H4 (cell line): ENCODE measurements around the gene GPR31. TPM values are rescaled to one million over a fixed set of nuclear protein-coding genes. Genes with fewer than 3 reads are reported as not detected.
"Not testable (repeated sequence)": the region's sequence is repeated elsewhere in the genome, so short reads cannot be mapped to it uniquely, and the experiment has no call there.

Experiments
- DNase-seq: peaks from one replicate; pipeline ENCODE4 v3.0.0-alpha.2; 2015; ENCODE audit warnings: low spot score
- total RNA-seq: library from RNA; depleted of rRNA; stranded (reverse); fragments of >200 nt; shearing (Covaris generic); gene quantifications from 2 replicates; pipeline ENCODE4 v1.2.3, GENCODE V29; 2014; rRNA removed

Gene GPR31, protein sequence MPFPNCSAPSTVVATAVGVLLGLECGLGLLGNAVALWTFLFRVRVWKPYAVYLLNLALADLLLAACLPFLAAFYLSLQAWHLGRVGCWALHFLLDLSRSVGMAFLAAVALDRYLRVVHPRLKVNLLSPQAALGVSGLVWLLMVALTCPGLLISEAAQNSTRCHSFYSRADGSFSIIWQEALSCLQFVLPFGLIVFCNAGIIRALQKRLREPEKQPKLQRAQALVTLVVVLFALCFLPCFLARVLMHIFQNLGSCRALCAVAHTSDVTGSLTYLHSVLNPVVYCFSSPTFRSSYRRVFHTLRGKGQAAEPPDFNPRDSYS
- total RNA-seq: not detected in 2 replicates

- DNase-seq: no peak
Measured at GRCh38 chr6:167157863-167158262, at the start of gene GPR31. Gene GPR31, minus strand, starts transcription at chr6:167157980. Its CDS starts 149 bp downstream, at chr6:167157831.

DNA sequence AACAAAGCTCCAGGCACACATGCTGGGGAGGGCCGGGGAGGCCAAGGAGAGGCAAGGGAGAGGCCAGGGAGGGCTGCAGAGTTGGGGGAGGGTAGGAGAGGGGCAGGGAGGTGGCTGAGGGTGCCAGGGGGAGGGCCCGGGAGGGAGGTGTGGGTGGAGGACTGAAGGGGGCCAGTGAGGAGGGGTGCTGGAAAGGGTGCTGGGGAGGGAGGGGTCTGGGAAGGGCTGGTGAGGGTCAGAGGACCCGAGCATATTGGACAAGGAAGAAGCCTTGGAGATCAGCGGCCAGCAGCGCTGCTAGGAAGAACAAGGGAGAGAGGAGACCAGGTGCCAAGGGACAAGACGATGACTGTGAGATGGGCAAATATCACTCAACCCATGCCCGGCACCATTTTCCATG lies 49.7 kb upstream of the GPR31 start:
- DNase-seq: no peak

DNA sequence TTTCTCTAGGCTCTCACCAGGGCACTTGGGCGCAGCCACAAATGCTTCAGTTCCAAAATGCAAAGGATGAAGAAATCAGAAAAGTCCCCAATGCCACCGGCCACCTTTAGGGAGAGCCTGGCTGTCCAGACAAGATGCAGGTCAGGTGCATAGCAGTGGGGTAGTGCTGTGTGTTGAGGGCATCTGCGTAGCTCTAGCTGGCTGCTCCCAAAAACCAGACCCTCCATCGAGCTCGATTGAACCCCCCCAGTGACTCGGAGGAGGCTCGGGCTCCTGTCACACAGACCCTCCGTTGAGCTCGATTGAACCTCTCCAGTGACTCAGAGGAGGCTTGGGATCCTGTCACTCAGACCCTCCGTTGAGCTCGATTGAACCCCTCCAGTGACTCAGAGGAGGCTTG lies 47.5 kb upstream of the GPR31 start:
- not testable (repeated sequence) for DNase-seq

GRCh38 chr6:167204059-167204348 lies 46.2 kb upstream of the GPR31 start:
- DNase-seq: peak; percentile 36

- DNase-seq: not testable (repeated sequence)
Measured at GRCh38 chr6:167203261-167204058, 45.7 kb upstream of the GPR31 start.

GRCh38 chr6:167202613-167203012 lies 44.8 kb upstream of the GPR31 start:
- not testable (repeated sequence) for DNase-seq

- no peak for DNase-seq
Measured at GRCh38 chr6:167200806-167201205, 43.0 kb upstream of the GPR31 start.

DNA sequence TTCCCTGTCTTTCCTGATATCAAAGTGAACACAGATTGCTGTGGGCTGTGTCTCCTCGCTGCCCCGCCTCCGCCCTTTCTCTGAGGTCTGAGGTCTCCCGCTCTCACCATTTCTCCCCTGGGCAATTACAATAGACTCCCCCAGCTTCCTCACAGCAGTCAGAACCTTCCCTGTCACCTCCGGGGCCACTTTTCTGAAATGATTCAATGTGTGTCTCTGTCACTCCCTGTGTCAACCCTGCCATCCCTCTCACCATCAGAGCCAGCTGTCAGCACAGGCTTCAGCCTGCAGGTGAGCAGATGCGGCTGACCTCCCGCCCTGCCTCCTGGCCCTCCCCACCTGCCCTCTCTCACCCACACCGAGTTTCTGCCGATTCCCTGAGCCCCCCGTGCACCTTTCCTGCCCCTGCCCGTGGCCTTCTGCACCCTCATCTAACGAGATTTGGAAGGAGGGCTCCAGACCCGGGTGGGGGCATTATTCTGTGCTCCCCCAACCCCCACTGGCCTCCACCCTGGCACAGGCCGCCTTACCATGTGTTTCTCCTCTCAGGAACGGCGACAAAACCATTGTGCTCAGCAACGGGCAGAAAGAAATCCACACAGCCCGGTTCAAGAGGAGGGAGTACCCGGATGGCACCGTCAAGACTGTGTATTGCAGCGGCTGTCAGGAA lies 38.3 kb upstream of the GPR31 start:
- not testable (repeated sequence) for DNase-seq

DNA sequence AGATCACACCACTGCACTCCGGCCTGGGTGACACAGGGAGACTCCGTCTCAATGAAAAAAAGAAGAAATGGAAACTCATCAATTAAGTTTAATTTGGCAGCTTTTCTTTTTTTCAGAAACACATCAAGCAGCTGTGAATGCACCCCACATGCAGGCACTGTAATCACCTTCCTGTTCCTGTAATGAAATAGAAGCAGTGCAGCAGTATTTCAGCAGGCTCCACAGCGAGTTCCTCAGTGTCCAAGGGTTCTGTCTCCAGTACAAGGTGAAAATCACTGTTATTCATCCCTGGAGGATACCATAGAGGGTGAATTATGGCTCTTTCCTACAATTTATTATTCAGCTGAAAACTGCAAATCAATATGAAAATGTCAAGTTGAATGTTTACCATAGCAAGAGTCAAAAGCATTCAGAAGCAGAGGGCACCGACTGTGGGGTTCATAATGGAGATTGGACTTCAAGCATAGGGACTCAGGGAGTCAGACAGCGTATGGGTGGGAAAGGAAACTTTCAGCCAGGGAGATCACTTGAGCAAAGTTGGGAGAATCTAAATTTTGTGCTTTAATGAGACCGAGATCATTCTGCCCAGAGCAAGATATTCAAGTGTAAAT lies 35.8 kb upstream of the GPR31 start:
- DNase-seq: not testable (repeated sequence)

DNA sequence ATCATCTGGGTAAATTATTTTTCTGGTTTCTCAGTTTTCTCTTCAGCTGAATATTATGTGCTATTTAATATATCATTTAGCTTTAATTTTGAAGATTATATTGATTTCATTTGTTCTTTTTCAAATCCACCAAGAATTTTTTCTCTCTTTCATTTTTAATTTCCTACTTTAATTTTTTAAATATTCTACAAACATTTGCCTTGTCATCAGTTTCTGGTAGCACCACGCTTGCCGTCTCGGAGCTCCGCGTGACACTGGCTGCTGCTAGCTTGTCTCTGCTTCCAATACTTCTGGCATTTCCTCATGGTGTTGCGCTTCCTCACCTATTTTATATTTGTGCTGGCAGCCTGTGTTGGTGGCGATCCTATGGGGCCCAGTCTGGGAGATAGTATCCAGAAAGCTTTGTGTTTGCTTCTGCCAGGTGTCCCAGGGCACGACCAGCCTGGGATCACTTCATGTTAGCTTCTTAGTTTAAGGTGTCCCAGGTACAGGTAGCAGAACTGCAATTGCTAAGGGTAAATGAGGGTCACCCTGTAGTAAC lies 33.3 kb upstream of the GPR31 start:
- DNase-seq: not testable (repeated sequence)

DNA sequence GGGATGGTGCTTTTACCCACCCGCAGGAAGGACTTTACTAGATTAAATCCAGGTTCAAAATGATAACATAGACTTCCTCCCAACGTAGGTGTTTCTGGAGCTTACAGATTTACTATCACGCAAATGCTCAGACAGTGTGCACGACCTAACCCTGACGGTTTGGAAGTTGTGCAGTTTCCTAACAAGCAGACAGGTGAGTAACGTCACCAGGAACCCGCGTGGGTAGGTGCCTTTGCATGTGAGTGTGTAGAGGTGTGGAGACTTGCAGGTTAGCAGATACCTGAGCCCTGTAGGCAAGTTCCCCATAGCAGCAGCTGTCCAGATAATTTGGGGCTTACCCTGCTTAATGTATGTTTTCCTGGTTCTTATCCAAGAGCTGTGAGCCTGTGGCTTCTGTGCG lies 29.5 kb upstream of the GPR31 start:
- not testable (repeated sequence) for DNase-seq

DNA sequence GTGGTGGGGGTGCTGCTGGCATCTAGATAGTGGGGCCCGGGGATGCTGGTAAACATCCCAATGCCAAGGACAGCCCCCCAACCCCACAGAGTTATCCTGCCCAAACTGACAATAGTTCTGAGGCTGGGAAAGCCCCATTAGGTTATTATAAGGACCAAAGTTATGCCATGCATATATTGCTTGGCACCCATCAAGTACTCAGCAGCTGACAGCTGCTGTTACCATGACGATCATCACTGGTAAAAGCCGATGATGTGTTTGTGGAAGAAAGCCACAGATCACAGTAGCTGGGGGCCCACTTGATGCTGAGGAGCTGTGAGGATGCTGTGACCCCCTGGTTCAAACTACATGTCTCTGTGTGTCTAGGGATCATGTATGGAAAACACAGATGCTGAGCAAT lies 27.3 kb upstream of the GPR31 start:
- DNase-seq: not testable (repeated sequence)

- DNase-seq: not testable (repeated sequence)
Measured at GRCh38 chr6:167182913-167183314, 25.1 kb upstream of the GPR31 start.

- not testable (repeated sequence) for DNase-seq
Measured at GRCh38 chr6:167181351-167181750, 23.6 kb upstream of the GPR31 start.

- not testable (repeated sequence) for DNase-seq
Measured at GRCh38 chr6:167180086-167180485, 22.3 kb upstream of the GPR31 start.

- not testable (repeated sequence) for DNase-seq
Measured at GRCh38 chr6:167178896-167179655, 21.3 kb upstream of the GPR31 start.

- not testable (repeated sequence) for DNase-seq
Measured at GRCh38 chr6:167177271-167177670, 19.5 kb upstream of the GPR31 start.

DNA sequence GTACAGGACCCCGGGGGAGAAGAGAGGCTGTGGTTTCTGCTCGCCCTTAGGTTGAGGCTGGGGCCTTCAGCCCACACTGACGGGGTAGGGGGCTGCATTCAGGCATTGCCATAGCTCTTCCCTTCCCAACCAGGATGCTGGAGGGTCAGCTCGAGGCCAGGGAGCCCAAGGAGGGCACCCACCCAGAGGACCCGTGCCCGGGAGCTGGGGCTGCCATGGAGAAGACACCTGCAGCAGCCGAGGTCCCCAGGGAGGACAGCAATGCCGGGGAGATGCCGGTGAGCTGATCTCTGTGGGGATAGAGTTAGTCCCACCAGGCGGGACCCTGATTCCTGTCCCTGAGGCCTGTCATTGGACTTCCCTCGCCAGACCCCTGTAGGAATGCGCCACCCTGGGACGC lies 14.2 kb upstream of the GPR31 start:
- not testable (repeated sequence) for DNase-seq

GRCh38 chr6:167171300-167171699 lies 13.5 kb upstream of the GPR31 start:
- DNase-seq: not testable (repeated sequence)

GRCh38 chr6:167169867-167170266 lies 12.1 kb upstream of the GPR31 start:
- DNase-seq: not testable (repeated sequence)

GRCh38 chr6:167168296-167168695 lies 10.5 kb upstream of the GPR31 start:
- DNase-seq: not testable (repeated sequence)
